CD4-positive, alpha-beta T cell treated with Interleukin-4 for 4 hours (primary cell): Measurements from ENCODE around the gene DPYSL4.
"Not testable (repeated sequence)": the region's sequence is repeated elsewhere in the genome, so short reads cannot be mapped to it uniquely, and the experiment has no call there.

ENCODE experiments used
- DNase-seq: peaks from one replicate; pipeline ENCODE4 v3.0.0-alpha.2; 2020

DPYSL4 gene

DNA sequence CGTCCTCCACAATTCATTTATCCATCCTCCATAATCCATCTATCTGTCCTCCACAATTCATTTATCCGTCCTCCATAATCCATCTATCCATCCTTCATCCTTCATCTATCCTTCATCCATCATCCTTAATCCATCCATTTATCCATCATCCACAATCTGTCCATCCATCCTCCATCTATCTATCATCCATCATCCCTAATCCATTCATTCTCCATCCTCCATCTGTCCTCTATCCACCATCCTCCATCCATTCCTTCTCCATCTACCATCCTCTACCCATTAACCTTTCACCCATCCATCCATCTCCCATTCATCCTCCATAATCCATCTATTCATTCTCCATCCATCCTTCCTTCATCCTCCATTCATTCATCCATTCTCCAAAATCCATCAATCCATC is 36.0 kb upstream of the DPYSL4 start:
- DNase-seq: no peak

DNA sequence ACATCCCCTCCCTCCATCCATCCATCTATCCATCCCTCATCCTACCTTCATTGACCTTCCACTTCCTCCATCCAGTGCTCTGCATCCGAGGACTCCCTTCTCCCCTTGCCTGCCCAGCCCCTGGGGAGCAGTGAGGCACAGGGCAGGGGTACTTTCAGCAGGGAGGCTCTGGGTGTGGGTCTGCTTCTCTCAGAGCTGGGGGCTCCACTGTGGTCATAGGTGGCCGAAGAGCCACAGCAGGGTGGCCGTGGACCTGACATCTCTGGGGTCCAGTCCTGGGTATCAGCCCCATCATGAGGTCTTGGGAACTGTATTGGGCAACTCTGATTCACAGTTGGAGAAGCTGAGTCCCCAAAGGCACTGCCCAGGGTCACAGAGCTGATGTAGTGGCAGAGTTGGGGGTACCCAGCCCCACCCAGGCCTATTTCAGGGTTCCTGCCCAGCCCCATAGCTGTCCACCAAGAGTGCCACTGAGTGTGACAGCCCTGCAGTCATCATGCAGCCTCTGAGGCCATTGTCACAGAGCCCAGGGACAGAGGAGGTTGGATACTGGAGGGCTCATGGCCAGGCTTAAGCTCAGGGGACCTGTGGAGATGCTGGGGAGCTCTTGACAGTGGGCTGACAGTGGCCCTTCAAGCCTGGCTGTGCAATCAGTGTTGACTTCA is 35.3 kb upstream of the DPYSL4 start:
- DNase-seq: no peak

- no peak for DNase-seq
Observed at GRCh38 chr10:132151951-132152505, 34.7 kb upstream of the DPYSL4 start.

DNA sequence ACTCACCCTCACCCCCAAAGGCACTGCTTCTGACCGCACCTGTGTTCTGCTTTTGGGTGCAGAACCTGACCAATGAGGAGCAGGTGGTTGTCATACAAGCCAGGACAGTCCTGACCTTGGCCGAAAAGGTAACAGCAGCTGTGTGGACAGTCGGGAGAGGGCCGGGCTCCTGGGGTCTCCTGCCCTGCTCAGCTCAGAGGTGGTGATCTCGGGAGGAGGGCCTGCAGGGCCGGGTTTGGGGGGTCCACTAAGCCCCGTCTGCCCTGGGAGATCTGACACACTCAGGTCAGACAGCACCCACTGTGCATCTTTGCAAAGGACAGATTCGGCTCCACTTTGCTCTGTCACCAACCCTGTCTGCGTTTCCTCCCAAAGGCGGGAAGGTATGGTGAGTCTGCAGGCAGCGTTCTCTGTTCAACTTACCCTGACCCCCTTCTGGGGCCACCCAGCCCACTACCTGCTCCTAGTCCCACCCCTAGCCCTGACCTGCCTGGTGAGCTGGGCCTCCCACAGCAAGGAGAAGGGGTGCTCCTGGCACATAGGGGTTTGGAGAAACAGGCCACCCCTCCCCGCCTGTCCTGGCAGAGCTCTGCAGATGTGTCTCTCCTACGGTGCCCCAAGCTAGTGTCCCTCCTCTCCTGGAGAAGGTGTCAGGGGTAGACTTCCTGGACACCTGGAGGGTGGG is 33.7 kb upstream of the DPYSL4 start:
- DNase-seq: no peak

- DNase-seq: no peak
Observed at GRCh38 chr10:132153616-132154217, 33.0 kb upstream of the DPYSL4 start.

GRCh38 chr10:132154440-132154839 is 32.3 kb upstream of the DPYSL4 start:
- no peak for DNase-seq

- DNase-seq: no peak
Observed at GRCh38 chr10:132154931-132155330, 31.8 kb upstream of the DPYSL4 start.

- DNase-seq: no peak
Observed at GRCh38 chr10:132155723-132156381, 30.9 kb upstream of the DPYSL4 start.

DNA sequence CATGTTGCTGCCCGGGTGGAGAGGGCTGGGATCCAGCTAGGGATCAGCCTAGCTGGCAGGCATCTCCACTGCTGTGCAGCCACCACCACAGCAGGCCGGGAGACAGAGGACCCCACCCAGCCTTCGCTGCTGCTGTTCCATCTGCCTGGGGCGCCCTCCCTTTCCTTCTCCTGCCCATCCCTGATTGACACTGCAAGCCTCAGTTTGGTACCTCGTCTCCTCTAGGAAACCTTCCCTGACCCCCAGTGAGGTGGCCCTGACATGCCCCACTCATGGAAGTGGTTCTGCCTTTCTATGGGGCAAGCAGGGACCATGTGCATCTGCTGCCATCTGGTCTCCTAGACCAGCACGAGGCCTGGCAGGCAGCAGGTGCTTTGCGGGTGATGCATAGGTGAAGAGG is 30.4 kb upstream of the DPYSL4 start:
- no peak for DNase-seq

DNA sequence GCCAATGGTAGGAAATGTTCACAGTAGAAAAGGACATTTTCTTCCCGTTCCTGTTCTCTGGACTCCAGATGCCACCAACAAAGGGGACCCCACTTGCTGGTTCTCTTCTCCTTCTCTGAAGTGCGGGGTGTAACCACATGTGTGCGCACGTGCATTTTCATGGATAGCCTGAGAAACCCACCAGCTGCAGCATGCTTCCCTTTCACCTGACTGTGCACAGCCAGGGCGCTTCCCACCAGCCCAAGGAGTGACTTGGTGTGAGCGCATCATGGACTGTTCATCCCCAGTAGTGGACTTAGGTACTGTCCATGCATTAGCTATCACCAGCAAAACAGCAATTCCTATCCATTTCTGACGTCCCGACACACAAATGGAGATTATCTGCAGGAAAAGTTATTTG is 29.6 kb upstream of the DPYSL4 start:
- no peak for DNase-seq

DNA sequence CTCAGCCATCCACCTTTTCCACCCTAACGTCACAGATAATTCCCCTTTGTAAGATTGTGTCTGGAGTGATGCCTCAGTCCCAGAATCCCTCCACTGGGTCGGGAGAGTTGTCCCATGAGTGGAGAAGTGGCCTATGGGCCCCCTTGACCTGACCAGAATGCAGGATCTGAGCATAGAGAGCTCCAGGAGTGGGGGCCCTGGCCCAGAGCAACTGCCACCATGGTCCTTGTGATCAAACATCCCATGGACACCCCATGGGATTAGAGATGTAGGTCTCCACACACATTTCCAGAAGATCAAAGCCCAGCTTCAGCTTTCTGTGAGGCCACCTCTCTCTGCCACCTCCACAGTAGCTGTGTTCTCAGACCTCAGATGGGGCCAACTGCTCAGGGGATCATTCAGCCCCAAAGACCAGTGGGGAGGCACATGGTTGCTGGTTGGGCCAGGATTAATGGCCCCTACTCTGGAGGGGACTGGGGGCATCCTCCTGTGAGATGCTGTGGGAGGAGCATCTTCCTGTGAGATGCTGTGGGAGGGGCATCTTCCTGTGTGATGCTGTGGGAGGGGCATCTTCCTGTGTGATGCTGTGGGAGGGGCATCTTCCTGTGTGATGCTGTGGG is 28.5 kb upstream of the DPYSL4 start:
- peak; percentile 27 for DNase-seq

- peak; percentile 47 for DNase-seq
Observed at GRCh38 chr10:132158823-132159222, 27.9 kb upstream of the DPYSL4 start.

GRCh38 chr10:132159302-132160230 is 27.2 kb upstream of the DPYSL4 start:
- peak; percentile 49 for DNase-seq

GRCh38 chr10:132160231-132160630 is 26.5 kb upstream of the DPYSL4 start:
- DNase-seq: not testable (repeated sequence)

GRCh38 chr10:132160834-132161622 is 25.7 kb upstream of the DPYSL4 start:
- not testable (repeated sequence) for DNase-seq

DNA sequence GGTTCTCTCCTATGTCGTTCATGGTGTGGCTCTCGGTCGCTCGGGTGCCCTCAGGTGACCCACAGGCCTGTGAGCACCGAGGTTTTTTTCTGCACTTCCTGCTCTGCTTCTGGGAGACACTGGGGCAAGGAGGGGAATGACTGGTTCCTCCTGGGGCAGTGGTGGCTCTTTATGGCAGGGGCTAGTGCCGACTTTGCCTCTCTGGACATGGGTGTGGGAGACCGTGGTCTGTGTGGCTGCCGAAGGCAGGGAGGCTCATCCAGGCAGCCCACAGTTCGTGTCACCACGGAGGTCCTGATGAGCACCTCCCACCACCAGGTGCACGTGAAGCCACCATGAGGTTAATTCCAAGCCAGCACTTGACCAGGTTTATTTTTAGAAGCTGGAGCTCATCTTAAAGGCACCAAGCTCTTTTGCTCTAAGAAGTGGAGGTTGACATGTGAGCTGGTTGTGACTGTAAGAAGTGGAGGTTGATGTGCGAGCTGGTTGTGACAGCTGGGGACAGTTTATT is 24.7 kb upstream of the DPYSL4 start:
- DNase-seq: no peak

DNA sequence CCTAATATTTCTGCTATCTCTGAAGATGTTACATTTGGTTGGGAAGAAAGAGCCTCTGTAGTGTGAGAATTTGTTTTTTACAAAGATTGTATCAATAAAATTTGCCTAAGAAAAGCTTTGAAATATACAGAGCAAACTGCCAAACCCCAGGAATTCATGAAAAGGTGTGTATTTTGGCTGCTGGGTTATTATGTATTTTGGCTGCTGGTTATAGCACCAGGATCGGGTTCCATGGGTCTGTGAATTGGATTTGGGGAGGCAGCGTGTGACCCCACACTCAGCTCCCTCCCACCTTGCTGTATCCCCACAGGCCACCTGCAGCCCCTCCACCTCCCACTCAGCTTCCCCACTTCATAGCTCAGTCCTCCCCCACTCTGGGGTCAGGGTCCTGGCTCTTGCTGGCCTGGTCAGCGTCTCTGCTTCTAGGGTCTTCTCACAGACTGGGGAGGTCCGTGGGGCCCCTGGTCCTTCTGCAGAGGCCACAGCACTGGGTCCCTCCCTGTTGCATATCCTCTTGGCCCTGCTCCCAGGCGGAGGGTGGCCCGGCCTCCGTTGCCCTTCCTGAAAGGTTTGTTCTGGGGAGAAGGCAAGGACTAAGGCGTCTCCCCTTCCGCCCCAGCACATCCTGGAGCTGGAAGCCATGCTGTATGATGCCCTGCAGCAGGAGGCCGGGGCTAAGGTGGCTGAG is 24.0 kb upstream of the DPYSL4 start:
- DNase-seq: no peak

- DNase-seq: no peak
Observed at GRCh38 chr10:132163278-132163765, 23.4 kb upstream of the DPYSL4 start.

DNA sequence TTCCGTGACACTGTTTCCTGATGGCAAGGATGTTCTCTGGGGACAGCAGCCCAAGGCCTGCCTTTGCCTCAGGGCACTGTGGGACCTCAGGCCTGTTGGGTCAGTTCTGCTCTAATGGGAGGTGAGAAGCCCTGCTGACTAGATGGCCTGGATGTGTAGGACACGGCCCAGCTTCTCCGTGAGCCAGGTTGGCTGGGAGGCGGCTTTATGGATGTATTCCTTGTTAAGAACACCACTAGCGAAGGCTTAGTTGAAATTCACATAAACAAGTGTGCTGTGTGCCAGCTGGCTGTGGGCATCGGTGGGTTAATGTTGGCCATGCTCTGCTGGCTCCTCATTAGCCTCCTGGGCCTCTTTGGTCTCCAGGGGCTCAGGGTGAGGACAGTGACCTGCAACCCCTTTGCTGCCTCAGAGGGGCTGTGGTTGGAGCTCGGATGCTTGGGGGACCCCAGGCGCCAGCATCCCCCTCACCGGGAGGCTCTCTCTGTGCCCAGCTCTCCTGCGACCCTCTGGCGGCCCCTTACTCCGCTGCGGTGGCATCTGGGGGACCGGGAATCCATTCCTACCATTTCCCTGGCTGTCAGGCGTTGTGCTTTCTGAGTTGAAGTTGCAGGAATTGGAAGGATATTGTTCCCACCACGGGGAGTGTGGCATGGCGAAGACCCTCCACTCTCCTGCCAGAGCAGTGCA is 22.8 kb upstream of the DPYSL4 start:
- DNase-seq: no peak
